HK-2 (cell line): ENCODE data around the gene EPB41L5.

Source experiments
- DNase-seq: peaks from one replicate; pipeline ENCODE4 v3.0.0-alpha.2; 2018; ENCODE audit not compliant: unreplicated experiment

Gene EPB41L5

DNA sequence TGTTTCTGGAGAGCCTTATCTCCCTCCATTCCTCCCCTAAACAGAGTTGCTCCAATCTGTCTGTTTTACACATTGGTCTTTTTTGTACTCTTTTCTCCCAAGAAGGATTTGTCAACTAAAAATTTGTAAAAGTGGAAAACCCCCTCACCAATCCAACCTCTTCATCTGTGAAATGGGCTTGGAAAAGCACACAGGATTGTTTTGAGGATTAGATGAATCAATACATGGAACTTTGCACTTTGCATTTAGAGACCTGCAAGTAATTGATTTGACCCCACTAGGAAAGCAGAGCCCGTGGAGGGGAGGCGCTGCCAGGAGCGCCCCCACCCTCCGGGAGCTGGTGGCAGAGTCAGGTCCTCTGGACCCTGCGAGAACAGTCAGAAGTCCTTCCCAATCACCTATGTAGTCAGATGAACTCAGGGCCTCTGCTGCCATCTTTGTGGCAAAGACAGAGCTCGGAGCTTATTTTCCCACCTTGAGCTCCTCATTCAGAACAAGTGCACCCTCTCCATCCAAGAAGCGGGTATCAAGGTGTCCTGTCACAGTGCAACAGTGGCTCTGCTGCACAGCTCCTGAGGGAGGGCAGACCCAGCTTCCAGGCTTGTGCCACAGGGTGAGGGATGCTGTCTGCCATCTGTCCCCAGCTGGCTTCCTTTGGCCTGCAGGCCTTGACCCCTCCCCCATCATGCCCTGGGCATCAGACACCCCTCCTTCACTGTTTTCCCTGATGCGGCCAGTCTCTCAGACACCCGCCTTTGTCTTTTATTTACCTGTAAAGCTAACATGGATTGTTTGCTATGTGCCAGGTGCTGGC lies 212.1 kb downstream of the EPB41L5 start:
- DNase-seq: no peak

DNA sequence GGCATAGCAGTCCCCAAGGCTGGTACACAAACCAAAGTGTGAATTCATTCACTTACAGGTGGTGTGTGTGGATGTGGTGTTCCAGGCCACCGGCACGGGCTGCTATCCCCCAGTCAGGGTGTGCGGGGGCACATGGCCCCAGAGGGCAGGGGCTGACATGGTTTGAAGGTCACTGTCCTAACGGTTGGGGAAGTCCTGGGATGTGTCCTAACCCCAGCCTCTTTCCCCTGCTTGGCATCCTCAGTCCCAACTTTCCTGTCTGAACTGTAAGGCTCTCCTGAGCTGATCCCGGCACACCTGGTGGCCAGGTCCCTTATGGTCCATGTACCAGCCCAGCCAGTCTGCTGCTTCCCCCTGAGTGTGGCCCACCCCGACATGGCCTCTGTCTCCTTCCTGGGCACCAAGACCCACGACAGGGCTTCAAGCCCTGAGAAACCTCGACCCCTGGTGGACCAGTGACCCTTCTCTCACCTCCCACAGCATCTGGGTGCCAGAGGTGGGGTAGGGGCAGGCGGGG lies 212.7 kb downstream of the EPB41L5 start:
- DNase-seq: no peak

- no peak for DNase-seq
Measured at GRCh38 chr2:120226316-120226715, 213.4 kb downstream of the EPB41L5 start.

DNA sequence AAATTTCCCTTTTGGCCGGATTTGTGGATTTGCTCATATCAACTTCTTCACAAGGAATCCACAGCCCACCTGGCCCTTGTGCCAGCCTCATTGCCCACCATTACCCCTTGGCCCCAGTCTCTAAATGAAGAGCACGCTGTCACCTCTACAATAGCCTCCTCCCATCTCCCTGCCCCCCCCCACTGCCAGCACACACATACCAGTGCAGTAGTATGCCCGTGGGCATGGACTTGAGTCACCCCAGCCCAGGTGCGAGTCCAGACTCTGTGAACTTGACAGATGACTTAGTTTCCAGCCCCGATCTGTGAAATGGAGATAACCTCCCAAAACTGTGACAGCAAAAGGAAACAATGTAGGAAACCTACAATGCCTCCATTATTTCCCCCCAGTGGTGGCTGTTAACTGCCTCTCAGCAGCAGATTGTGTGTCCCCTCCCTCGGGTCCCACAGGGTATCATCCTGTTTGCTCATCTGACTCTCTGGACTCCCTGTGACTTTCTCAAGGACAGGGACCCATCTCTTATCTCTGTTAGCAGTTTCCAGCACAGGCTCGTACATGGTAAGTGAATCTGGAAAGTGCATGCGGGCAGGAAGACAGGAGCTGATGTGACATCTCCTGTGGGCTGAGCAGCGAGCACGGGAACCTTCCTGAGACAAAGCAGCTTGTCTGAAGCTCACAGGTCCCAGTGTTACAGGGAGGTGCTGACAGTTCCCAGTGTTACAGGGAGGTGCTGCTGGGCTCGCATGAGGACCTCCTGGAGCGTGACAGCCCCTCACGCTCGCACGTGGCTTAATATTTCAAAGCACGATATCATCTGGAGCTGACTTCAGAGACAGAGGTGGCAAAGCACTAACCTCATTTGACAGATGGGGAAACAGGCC lies 214.5 kb downstream of the EPB41L5 start:
- DNase-seq: no peak

DNA sequence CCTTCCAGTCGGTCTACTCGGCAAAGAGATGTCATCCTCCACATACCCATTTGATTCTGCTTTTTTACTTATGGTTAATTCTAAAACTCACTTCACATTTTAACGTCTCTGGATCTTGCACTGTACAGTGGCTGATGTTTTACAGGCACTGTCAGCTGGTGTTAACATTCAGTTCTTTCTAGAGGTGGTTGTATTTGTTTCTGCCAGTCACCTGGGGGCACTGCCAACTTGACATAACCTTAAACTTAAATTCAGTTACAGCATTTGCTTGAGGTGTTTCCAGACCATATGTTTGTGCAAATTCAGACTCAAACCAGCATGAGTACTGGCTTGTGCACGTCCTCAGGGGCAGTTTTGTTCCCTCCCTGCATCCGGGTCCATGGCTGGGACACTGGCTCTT lies 215.6 kb downstream of the EPB41L5 start:
- DNase-seq: no peak
